ENCODE data around the gene EHHADH.
A peak's percentile ranks its signal among the peaks of the same experiment; 100 is the strongest.
"Not testable (repeated sequence)": the region's sequence is repeated elsewhere in the genome, so short reads cannot be mapped to it uniquely, and the experiment has no call there.

The EHHADH gene

GRCh38 chr3:185253645-185254410, at the start of gene EHHADH:
Gene EHHADH (minus strand): TSS chr3:185254049. CDS start chr3:185254022, 27 bp downstream.
- DNase-seq (ENCODE audit: low read depth in 2 of 2) = peak; percentile 5 to 45

- DNase-seq (ENCODE audit: low read depth in 2 of 2) = not testable (repeated sequence)
These were observed 46.1 kb upstream of the EHHADH start for GRCh38 chr3:185299918-185300426.

GRCh38 chr3:185297867-185298266, 44.0 kb upstream of the EHHADH start:
- no peak for DNase-seq (ENCODE audit: low read depth in 2 of 2)

GRCh38 chr3:185292238-185292637, 38.4 kb upstream of the EHHADH start:
- DNase-seq (ENCODE audit: low read depth in 2 of 2) = no peak

GRCh38 chr3:185290266-185290665, 36.4 kb upstream of the EHHADH start:
- peak in 1 of 2 donors; percentile 7 for DNase-seq (ENCODE audit: low read depth in 2 of 2)

- DNase-seq (ENCODE audit: low read depth in 2 of 2) = no peak
These were observed 29.6 kb upstream of the EHHADH start for GRCh38 chr3:185283374-185283935.

GRCh38 chr3:185282696-185283373, 29.0 kb upstream of the EHHADH start:
- peak; percentile 91 to 95 for DNase-seq (ENCODE audit: low read depth in 2 of 2)

- DNase-seq (ENCODE audit: low read depth in 2 of 2) = no peak
These were observed 26.9 kb upstream of the EHHADH start for GRCh38 chr3:185280572-185281365.

GRCh38 chr3:185279587-185280138, 25.8 kb upstream of the EHHADH start:
- no peak for DNase-seq (ENCODE audit: low read depth in 2 of 2)

- DNase-seq (ENCODE audit: low read depth in 2 of 2) = no peak
These were observed 22.6 kb upstream of the EHHADH start for GRCh38 chr3:185276415-185276814.

- no peak for DNase-seq (ENCODE audit: low read depth in 2 of 2)
These were observed 18.2 kb upstream of the EHHADH start for GRCh38 chr3:185272033-185272432.

GRCh38 chr3:185270956-185271332, 17.1 kb upstream of the EHHADH start:
- no peak for DNase-seq (ENCODE audit: low read depth in 2 of 2)

GRCh38 chr3:185270262-185270955, 16.6 kb upstream of the EHHADH start:
- DNase-seq (ENCODE audit: low read depth in 2 of 2) = no peak

- no peak for DNase-seq (ENCODE audit: low read depth in 2 of 2)
These were observed 14.5 kb upstream of the EHHADH start for GRCh38 chr3:185268194-185268962.

- no peak for DNase-seq (ENCODE audit: low read depth in 2 of 2)
These were observed 13.3 kb upstream of the EHHADH start for GRCh38 chr3:185267193-185267592.

- DNase-seq (ENCODE audit: low read depth in 2 of 2) = no peak
These were observed 11.2 kb upstream of the EHHADH start for GRCh38 chr3:185264849-185265553.

GRCh38 chr3:185263423-185263822, 9.6 kb upstream of the EHHADH start:
- no peak for DNase-seq (ENCODE audit: low read depth in 2 of 2)

GRCh38 chr3:185257334-185257733, 3.5 kb upstream of the EHHADH start:
- no peak for DNase-seq (ENCODE audit: low read depth in 2 of 2)

- DNase-seq (ENCODE audit: low read depth in 2 of 2) = no peak
These were observed 950 bp upstream of the EHHADH start for GRCh38 chr3:185254799-185255198.

- not testable (repeated sequence) for DNase-seq (ENCODE audit: low read depth in 2 of 2)
These were observed 716 bp downstream of the EHHADH start for GRCh38 chr3:185253133-185253532.
